Measurements from ENCODE around the gene IL13RA1.

GRCh38 chrX:118839334-118839958, 112.0 kb downstream of the IL13RA1 start:
- TF ChIP-seq, protein P1, sequence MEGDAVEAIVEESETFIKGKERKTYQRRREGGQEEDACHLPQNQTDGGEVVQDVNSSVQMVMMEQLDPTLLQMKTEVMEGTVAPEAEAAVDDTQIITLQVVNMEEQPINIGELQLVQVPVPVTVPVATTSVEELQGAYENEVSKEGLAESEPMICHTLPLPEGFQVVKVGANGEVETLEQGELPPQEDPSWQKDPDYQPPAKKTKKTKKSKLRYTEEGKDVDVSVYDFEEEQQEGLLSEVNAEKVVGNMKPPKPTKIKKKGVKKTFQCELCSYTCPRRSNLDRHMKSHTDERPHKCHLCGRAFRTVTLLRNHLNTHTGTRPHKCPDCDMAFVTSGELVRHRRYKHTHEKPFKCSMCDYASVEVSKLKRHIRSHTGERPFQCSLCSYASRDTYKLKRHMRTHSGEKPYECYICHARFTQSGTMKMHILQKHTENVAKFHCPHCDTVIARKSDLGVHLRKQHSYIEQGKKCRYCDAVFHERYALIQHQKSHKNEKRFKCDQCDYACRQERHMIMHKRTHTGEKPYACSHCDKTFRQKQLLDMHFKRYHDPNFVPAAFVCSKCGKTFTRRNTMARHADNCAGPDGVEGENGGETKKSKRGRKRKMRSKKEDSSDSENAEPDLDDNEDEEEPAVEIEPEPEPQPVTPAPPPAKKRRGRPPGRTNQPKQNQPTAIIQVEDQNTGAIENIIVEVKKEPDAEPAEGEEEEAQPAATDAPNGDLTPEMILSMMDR (IDR thresholded peaks at IDR 0.05) = peak; percentile 66
- TF ChIP-seq EZH2 (IDR thresholded peaks at IDR 0.05) (no peak), EZH2phosphoT487 (IDR thresholded peaks at IDR 0.05) (no peak)
